ENCODE data around the gene ADAMTS17.

Gene ADAMTS17

GRCh38 chr15:100124936-100125335, 216.8 kb downstream of the ADAMTS17 start:
- no peak for DNase-seq

GRCh38 chr15:100124361-100124760, 217.4 kb downstream of the ADAMTS17 start:
- no peak for DNase-seq

GRCh38 chr15:100123611-100124010, 218.2 kb downstream of the ADAMTS17 start:
- DNase-seq, result no peak

GRCh38 chr15:100121285-100121684, 220.5 kb downstream of the ADAMTS17 start:
- DNase-seq, result no peak

DNA sequence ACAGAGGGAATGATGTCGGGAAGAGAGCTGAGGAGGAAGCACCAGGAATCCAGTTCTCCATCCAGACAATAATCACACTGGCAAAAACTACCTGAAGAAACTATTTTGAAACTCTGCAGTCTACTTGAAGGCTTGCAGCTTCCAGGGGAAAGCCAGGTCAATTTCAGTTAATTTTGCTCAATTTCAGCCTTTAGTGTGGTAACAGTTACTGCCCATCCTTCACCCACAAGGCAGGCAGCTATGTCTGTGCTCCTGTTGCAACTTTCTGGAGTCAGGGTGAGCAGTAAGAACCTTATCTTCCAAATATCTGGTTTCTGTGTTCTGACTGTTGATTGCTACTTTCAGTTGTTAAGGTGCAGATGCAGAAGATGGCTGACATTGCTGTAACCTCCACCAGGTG, 221.7 kb downstream of the ADAMTS17 start:
- no peak for DNase-seq

DNA sequence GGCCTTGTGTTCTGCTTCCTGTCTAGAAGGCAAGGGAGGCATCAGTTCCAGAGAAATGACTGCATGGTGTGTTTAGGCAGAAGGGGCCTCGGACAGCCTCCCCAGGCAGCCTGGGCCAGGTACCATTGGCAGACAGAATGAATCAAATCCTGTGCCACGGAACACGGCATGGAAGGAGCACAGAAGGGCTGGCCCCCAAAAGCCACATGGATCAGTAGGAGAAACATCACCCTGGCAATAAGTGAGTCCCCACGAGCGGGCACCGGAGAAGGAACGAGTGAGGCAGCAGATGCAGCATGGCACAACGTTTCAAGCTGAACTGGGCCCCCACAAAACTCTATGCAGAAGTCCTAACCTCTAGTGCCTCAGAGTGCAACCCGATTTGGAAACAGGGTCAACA, 223.2 kb downstream of the ADAMTS17 start:
- DNase-seq, result no peak

DNA sequence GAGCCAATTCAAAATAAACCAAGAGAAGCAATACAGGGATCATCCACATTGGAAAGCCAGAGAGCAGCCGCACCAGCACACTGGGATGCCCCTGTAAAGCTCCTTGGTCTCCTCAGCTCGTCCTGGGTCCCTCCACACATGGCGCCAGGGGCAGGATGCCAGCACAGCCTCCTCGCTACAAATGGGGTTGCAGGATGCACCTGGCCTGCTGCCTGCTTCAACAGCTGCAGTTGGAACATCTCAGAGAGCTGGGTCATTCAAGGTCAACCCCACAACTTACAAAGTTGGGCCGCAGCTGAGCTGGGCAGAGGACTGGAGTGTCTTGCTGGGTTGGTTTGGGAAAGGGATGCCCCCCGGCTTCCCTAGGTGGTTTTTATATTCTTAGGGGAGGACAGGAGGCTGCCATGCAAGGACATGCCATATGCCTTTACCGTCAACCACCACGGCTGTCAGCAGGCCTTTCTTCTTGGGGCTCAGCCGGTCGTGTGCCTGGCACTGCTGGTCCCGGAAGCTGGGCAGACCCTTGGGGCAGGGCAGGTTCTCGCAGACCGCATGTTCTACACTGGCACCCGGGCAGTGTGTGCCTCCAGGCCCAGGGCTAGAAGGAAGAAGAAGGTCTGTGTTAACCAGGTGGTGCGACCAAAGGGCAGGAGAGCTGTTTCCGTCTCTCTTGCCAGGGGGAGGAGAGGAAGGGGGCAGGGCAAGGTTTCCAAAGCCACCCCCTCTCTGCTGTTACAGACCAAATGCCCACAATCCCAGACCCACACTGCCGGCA, 225.2 kb downstream of the ADAMTS17 start:
- no peak for DNase-seq

- no peak for DNase-seq
Observed at GRCh38 chr15:100115711-100116090, 226.1 kb downstream of the ADAMTS17 start.

DNA sequence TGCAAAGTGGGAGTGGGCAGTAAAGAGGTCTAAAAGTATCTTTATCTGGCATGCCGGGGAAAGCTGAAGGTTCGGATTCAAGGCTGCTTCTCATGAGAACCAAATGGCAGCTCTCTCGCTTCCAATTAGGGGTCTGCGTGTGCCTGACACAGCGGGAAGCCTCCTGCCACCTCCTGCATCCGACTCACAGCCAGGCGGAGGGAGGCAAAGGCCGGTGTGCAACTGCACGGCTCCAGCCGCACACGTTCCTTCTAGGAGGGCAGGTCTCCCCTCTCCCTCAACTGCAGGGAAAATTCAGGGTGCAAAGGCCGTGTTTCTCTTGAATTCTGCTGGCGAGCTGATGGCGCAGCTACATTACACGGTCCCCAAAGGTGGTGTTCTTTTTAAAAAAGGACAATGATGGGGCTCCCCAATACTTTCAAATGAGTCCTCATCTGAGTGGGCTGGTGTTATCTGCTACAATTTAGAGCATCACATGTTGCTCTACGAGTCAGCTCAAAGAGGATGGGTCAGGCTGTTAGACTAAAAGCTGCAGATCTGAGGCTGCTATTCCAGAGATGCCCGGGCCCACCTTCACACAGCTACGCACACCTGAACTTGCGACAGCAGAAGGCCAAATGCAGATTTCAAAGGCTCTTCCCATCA, 226.6 kb downstream of the ADAMTS17 start:
- DNase-seq, result no peak

- no peak for DNase-seq
Observed at GRCh38 chr15:100114571-100114970, 227.2 kb downstream of the ADAMTS17 start.

DNA sequence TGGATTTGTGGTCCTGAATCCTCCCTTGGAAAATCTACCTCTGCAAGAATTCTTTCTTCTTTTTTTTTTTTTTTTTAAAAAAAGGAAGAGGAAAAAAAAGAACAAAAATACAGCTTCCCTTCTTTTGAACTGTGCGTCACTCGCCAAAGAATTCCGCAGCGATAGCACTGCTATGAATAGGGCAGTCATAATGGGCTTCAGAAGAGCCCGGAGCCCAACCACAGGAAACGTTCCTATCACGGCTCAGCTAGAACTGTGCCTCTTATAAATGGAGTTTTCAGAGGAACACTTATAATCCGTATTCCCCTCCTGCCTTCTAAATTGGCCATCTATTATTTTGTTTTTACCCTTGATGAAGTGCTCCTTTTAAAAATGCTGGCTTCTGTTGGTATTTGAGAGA, 227.7 kb downstream of the ADAMTS17 start:
- no peak for DNase-seq

GRCh38 chr15:100113351-100114080, 228.3 kb downstream of the ADAMTS17 start:
- no peak for DNase-seq

- no peak for DNase-seq
Observed at GRCh38 chr15:100112636-100113305, 229.0 kb downstream of the ADAMTS17 start.

- no peak for DNase-seq
Observed at GRCh38 chr15:100112061-100112420, 229.7 kb downstream of the ADAMTS17 start.

- peak in 3 of 6 experiments; percentile 4 to 9 (median 8) for DNase-seq
Observed at GRCh38 chr15:100111125-100112060, 230.4 kb downstream of the ADAMTS17 start.

- no peak for DNase-seq
Observed at GRCh38 chr15:100109486-100110035, 232.2 kb downstream of the ADAMTS17 start.

- DNase-seq, result no peak
Observed at GRCh38 chr15:100108846-100109245, 232.9 kb downstream of the ADAMTS17 start.

DNA sequence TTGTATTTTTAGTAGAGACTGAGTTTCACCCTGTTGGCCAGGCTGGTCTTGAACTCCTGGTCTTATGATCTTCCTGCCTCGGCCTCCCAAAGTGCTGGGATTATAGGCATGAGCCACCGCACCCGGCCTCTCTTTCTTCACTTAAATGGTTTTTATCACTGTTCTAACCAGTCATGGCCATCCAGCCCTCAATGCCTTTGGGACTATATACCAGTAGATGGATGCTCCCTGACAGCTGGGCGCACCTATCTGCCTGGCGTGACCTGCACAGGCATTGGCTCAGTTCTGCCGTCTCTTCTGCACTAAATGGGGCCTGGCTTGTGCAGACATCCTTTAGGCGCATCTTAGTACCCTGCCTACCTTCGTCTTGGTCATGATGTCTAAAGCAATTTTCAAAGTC, 233.4 kb downstream of the ADAMTS17 start:
- no peak for DNase-seq

GRCh38 chr15:100107606-100108225, 234.1 kb downstream of the ADAMTS17 start:
- no peak for DNase-seq

- no peak for DNase-seq
Observed at GRCh38 chr15:100107151-100107550, 234.6 kb downstream of the ADAMTS17 start.

DNA sequence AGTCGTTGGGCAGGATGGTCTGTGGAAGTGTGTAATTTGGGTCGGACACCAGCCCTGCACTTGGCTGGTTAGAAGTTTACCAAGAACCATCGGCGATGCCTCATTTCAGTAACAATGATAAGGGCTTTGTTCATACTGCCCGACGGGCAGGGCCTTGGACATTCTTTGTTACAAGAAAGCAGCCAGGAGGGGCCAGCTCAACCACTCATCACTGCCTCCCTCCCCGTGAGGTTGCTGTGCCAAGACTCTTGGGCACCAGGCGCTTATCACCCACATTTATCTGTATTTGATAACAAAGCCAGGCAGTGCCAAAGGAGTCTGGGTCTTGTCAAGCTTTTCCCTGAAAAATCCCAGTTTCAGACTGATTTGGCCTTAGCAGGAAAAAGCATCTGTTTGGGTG, 235.0 kb downstream of the ADAMTS17 start:
- DNase-seq, result no peak
